Measurements from ENCODE around the gene MAGEA3.

DNA sequence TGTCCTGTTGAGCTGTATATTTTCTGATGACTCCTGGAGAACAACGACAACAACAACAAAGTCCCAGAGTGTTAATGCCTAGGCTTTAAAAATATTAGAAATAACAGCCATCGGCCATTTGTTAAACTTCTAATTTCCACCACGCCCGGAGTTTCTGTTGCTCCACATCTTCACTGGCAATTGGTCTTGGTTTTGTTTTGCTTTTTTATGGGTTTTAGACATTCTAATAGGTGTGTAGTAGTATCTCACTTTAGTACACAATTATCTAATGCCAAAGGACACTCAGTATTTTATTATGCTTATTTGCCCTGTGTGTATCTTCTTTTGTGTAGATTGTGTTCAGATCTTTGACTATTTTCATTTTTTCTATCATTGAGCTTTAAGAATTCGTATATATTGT, 40.0 kb downstream of the MAGEA3 start:
- TF ChIP-seq EP300 (IDR thresholded peaks at IDR 0.05) (no peak), POLR2AphosphoS5 (IDR thresholded peaks at IDR 0.05) (no peak)
